RCC 7860 (cell line): ENCODE measurements around the gene RSBN1L.
"Not testable (repeated sequence)": the region's sequence is repeated elsewhere in the genome, so short reads cannot be mapped to it uniquely, and the experiment has no call there.

Source experiments
- DNase-seq: peaks from one replicate; pipeline ENCODE4 v3.0.0-alpha.2; 2015; ENCODE audit warnings: low spot score
- FAIRE-seq: peaks from 2 replicates; lab custom pipeline; 2012; peaks lifted over from hg19 to GRCh38; lab: Jason Lieb, UNC

Gene RSBN1L

GRCh38 chr7:77687100-77687746 lies 9.0 kb upstream of the RSBN1L start:
- DNase-seq (no peak), FAIRE-seq (no peak)

- DNase-seq (no peak), FAIRE-seq (no peak)
Measured at GRCh38 chr7:77687747-77688144, 8.5 kb upstream of the RSBN1L start.

- no peak for FAIRE-seq
- DNase-seq: no peak
Measured at GRCh38 chr7:77690289-77690688, 6.0 kb upstream of the RSBN1L start.

- FAIRE-seq: no peak
- DNase-seq: no peak
Measured at GRCh38 chr7:77691892-77692491, 4.3 kb upstream of the RSBN1L start.

- FAIRE-seq (no peak), DNase-seq (no peak)
Measured at GRCh38 chr7:77693830-77694583, 2.3 kb upstream of the RSBN1L start.

- FAIRE-seq (no peak), DNase-seq (peak; percentile 39)
Measured at GRCh38 chr7:77696643-77697534, 630 bp downstream of the RSBN1L start.

- DNase-seq: no peak
- FAIRE-seq: no peak
Measured at GRCh38 chr7:77697535-77697831, 1.2 kb downstream of the RSBN1L start.

GRCh38 chr7:77698042-77698625 lies 1.9 kb downstream of the RSBN1L start:
- no peak for DNase-seq
- peak; percentile 15 for FAIRE-seq

GRCh38 chr7:77699056-77699455 lies 2.8 kb downstream of the RSBN1L start:
- FAIRE-seq (peak; percentile 71), DNase-seq (no peak)

- DNase-seq (peak; percentile 30), FAIRE-seq (no peak)
Measured at GRCh38 chr7:77702513-77702912, 6.3 kb downstream of the RSBN1L start.

GRCh38 chr7:77702968-77703472 lies 6.8 kb downstream of the RSBN1L start:
- FAIRE-seq: no peak
- DNase-seq: no peak

GRCh38 chr7:77703669-77704068 lies 7.4 kb downstream of the RSBN1L start:
- FAIRE-seq, DNase-seq: not testable (repeated sequence)

GRCh38 chr7:77707504-77707992 lies 11.3 kb downstream of the RSBN1L start:
- no peak for FAIRE-seq
- DNase-seq: no peak

GRCh38 chr7:77710067-77710466 lies 13.8 kb downstream of the RSBN1L start:
- DNase-seq: no peak
- no peak for FAIRE-seq

GRCh38 chr7:77710861-77711260 lies 14.6 kb downstream of the RSBN1L start:
- FAIRE-seq: no peak
- no peak for DNase-seq

- FAIRE-seq (no peak), DNase-seq (no peak)
Measured at GRCh38 chr7:77714195-77714594, 17.9 kb downstream of the RSBN1L start.

- FAIRE-seq: peak; percentile 49
- DNase-seq: peak; percentile 56
Measured at GRCh38 chr7:77714931-77715330, 18.7 kb downstream of the RSBN1L start.

- FAIRE-seq (no peak), DNase-seq (no peak)
Measured at GRCh38 chr7:77716804-77717203, 20.5 kb downstream of the RSBN1L start.

- not testable (repeated sequence) for FAIRE-seq, DNase-seq
Measured at GRCh38 chr7:77717566-77717965, 21.3 kb downstream of the RSBN1L start.

- FAIRE-seq: no peak
- no peak for DNase-seq
Measured at GRCh38 chr7:77727527-77727926, 31.3 kb downstream of the RSBN1L start.
